Astrocyte (in vitro differentiated cells and primary cell): ENCODE measurements around the gene ZNF800.

ENCODE experiments used
- EZH2 ChIP-seq: IDR thresholded peaks from 2 replicates; pipeline ENCODE4 v1.6.1; 2012; ENCODE audit warnings: mild to moderate bottlenecking, low read length, inconsistent platforms; ENCODE audit not compliant: insufficient read depth
- TF ChIP-seq, protein P1 (sequence below): IDR thresholded peaks from 2 replicates; pipeline ENCODE4 v1.5.1; 2011; ENCODE audit warnings: low read depth, mild to moderate bottlenecking, inconsistent platforms, low read length, moderate library complexity; ENCODE audit not compliant: insufficient read depth

DNA sequence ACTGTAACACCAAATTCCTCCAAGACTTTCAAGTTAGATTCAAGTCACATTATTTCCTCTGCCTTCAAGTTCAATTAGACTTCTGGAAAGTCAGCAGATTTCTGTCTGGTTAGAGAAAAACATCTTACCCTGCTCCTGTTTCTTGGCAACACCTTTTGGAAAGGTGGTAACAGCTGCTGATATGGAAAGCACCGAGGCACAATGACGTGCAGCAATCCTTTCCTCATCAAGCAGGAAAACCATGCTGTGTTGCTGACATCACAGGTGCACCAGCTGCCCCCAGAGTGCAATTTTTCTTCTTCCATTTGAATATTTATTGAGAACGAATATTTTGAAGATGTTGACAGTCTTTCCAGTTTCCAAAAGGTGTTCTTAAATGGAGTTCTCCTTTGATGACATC lies 41.9 kb downstream of the ZNF800 start:
- TF ChIP-seq, protein P1, sequence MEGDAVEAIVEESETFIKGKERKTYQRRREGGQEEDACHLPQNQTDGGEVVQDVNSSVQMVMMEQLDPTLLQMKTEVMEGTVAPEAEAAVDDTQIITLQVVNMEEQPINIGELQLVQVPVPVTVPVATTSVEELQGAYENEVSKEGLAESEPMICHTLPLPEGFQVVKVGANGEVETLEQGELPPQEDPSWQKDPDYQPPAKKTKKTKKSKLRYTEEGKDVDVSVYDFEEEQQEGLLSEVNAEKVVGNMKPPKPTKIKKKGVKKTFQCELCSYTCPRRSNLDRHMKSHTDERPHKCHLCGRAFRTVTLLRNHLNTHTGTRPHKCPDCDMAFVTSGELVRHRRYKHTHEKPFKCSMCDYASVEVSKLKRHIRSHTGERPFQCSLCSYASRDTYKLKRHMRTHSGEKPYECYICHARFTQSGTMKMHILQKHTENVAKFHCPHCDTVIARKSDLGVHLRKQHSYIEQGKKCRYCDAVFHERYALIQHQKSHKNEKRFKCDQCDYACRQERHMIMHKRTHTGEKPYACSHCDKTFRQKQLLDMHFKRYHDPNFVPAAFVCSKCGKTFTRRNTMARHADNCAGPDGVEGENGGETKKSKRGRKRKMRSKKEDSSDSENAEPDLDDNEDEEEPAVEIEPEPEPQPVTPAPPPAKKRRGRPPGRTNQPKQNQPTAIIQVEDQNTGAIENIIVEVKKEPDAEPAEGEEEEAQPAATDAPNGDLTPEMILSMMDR: no peak
- TF ChIP-seq EZH2: no peak
